Liver (tissue), 9 donors: Measurements from ENCODE around the gene CDK16. TPM values are rescaled to one million over a fixed set of nuclear protein-coding genes. Genes with fewer than 3 reads are reported as not detected.

Experiments used
- DNase-seq: peaks from one replicate; pipeline ENCODE4 v3.0.0-alpha.2; 2017; ENCODE audit warnings: low spot score
- H3K27ac ChIP-seq, 2 donors: one replicate each; pipeline ENCODE4 v1.7.0; 2013; ENCODE audit warnings: inconsistent platforms in 2 of 2, low read length in 2 of 2, control low read depth in 1 of 2, low read depth in 1 of 2, mild to moderate bottlenecking in 1 of 2
- H3K27me3 ChIP-seq, 4 donors: one replicate each; pipeline versions ENCODE4 v1.6.1 to v1.7.0; 2013; ENCODE audit warnings: low read length in 3 of 4, inconsistent platforms in 1 of 4, mild to moderate bottlenecking in 1 of 4, moderate library complexity in 1 of 4; ENCODE audit not compliant: control insufficient read depth in 4 of 4, insufficient read depth in 4 of 4
- H3K36me3 ChIP-seq, 4 donors: one replicate each; pipeline versions ENCODE4 v1.6.1 to v1.7.0; 2013; ENCODE audit warnings: low read length in 3 of 4, mild to moderate bottlenecking in 3 of 4, low read depth in 1 of 4, moderate library complexity in 1 of 4; ENCODE audit not compliant: control insufficient read depth in 4 of 4, insufficient read depth in 3 of 4
- H3K4me1 ChIP-seq, 4 donors: one replicate each; pipeline versions ENCODE4 v1.6.1 to v1.7.0; 2013; ENCODE audit warnings: low read length in 3 of 4, mild to moderate bottlenecking in 3 of 4, moderate library complexity in 1 of 4; ENCODE audit not compliant: control insufficient read depth in 4 of 4, insufficient read depth in 4 of 4
- H3K4me3 ChIP-seq, 3 donors: one replicate each; pipeline versions ENCODE4 v1.6.1 to v1.7.0; 2013; ENCODE audit warnings: low read length in 3 of 3, control low read depth in 1 of 3, low read depth in 1 of 3, mild to moderate bottlenecking in 1 of 3
- H3K9ac ChIP-seq, 2 donors: one replicate each; pipeline ENCODE4 v1.7.0; 2013; ENCODE audit warnings: low read length in 2 of 2, mild to moderate bottlenecking in 2 of 2, moderate library complexity in 2 of 2, control low read depth in 1 of 2, low read depth in 1 of 2
- H3K9me3 ChIP-seq, 4 donors: one replicate each; pipeline versions ENCODE4 v1.6.1 to v1.7.0; 2013; ENCODE audit warnings: low read length in 3 of 4; ENCODE audit not compliant: control insufficient read depth in 4 of 4
- ATF3 ChIP-seq: IDR thresholded peaks from 2 replicates; pipeline ENCODE4 v1.6.1; 2016; ENCODE audit warnings: antibody characterized with exemption
- EGR1 ChIP-seq, 2 donors: IDR thresholded peaks; 2 replicates each; pipeline ENCODE4 v1.6.1; 2016 to 2018; ENCODE audit warnings: antibody characterized with exemption in 2 of 2, low read depth in 2 of 2
- FOXA1 ChIP-seq: IDR thresholded peaks from 2 replicates; pipeline ENCODE4 v1.6.1; 2016; ENCODE audit warnings: antibody characterized with exemption
- GABPA ChIP-seq, 2 donors: IDR thresholded peaks in 1 of 2; conservative IDR thresholded peaks in 1 of 2; 2 replicates each; pipeline ENCODE4 v1.6.1; 2016; ENCODE audit warnings: antibody characterized with exemption in 2 of 2, mild to moderate bottlenecking in 1 of 2, moderate library complexity in 1 of 2
- HNF4G ChIP-seq: IDR thresholded peaks from 2 replicates; pipeline ENCODE4 v1.6.1; 2016; ENCODE audit warnings: antibody characterized with exemption
- JUND ChIP-seq, 2 donors: IDR thresholded peaks; 2 replicates each; pipeline ENCODE4 v1.6.1; 2016; ENCODE audit warnings: antibody characterized with exemption in 2 of 2
- MAX ChIP-seq: IDR thresholded peaks from 2 replicates; pipeline ENCODE4 v1.6.1; 2016; ENCODE audit warnings: antibody characterized with exemption
- NR2F2 ChIP-seq: IDR thresholded peaks from 2 replicates; pipeline ENCODE4 v1.6.1; 2016; ENCODE audit warnings: antibody characterized with exemption
- REST ChIP-seq: IDR thresholded peaks from 2 replicates; pipeline ENCODE4 v1.6.1; 2016; ENCODE audit warnings: antibody characterized with exemption, mild to moderate bottlenecking
- TAF1 ChIP-seq: conservative IDR thresholded peaks from 2 replicates; pipeline ENCODE4 v1.6.1; 2016; ENCODE audit warnings: antibody characterized with exemption, mild to moderate bottlenecking
- YY1 ChIP-seq: IDR thresholded peaks from 2 replicates; pipeline ENCODE4 v1.6.1; 2016; ENCODE audit warnings: antibody characterized with exemption, mild to moderate bottlenecking
- ZBTB33 ChIP-seq: IDR thresholded peaks from 2 replicates; pipeline ENCODE4 v1.6.1; 2016; ENCODE audit warnings: antibody characterized with exemption
- WGBS: extraction: QIAGEN DNeasy Blood & Tissue Kit; methylation state at CpG from one replicate; pipeline ENCODE4 v1.1.7; 2013; 5-methylcytosine and 5-hydroxymethylcytosine counted together
- polyA plus RNA-seq, 2 donors: library from polyadenylated mRNA; stranded (reverse) in 1 of 2; unstranded in 1 of 2; fragments of 200-250 nt in 1 of 2; fragments of >200 nt in 1 of 2; fragmentation: Nextera tagmentation in 1 of 2; extraction: Ambion mirVana in 1 of 2; gene quantifications; one replicate each; pipeline versions ENCODE4 v1.2.1 to v1.2.3, GENCODE V29; 2013 to 2015
- total RNA-seq, 2 donors: library from RNA; depleted of rRNA; stranded (reverse); fragments of >200 nt; gene quantifications; one replicate each; pipeline ENCODE4 v1.2.3, GENCODE V29; 2014
- donor health status: healthy.
- donor health status: healthy.
- donor health status: healthy.
- donor health status: healthy.
- donor health status: healthy.

CDK16 gene
- total and polyA plus RNA-seq, 4 donors = 10.8 to 31.1 (median 19.9) TPM

- TF ChIP-seq ZBTB33 (no peak), MAX (no peak)
- Histone ChIP-seq H3K9me3 (no peaks in the 10 kb centered on the region), H3K9ac (no peak overlapping the region), H3K36me3 (peaks cover 12 to 62% (median 14%) of the 10 kb centered on the region in 4 donors), H3K27me3 (no peaks in the 10 kb centered on the region), H3K27ac (no peak overlapping the region), H3K4me1 (no peaks in the 10 kb centered on the region), H3K4me3 (no peak overlapping the region)
- DNase-seq = no peak
- WGBS = 94% methylated on average over 23 of the region's 23 CpGs
Measured at GRCh38 chrX:47176101-47176740, 42.3 kb upstream of the CDK16 start.

DNA sequence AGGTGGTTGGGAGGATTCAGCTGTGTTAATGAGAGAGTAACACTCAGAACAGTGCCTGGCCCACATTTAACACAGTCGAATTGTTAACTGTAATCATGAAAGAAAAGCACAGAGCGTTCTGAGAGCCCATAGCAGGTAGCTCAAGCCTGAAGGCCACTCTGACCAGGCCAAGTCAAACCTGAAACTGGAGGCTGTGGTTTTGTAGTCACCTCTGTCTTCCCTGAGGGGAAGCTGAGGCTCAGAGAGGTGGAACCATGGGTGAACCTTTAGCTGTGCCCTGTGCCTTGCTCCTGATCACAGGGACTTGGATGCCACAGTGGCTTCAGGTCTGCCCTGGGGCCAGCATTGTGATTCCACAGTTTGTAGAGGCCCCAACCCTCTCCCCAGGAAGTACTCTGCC, 41.4 kb upstream of the CDK16 start:
- no peak for DNase-seq
- Histone ChIP-seq H3K27me3 (no peaks in the 10 kb centered on the region), H3K4me3 (no peak overlapping the region), H3K4me1 (no peaks in the 10 kb centered on the region), H3K27ac (no peak overlapping the region), H3K36me3 (peaks cover 12 to 65% (median 17%) of the 10 kb centered on the region in 4 donors), H3K9ac (no peak overlapping the region), H3K9me3 (no peaks in the 10 kb centered on the region)
- TF ChIP-seq JUND (IDR thresholded peaks at IDR 0.05) (no peak), MAX (no peak), FOXA1 (no peak), YY1 (no peak), ZBTB33 (no peak), TAF1 (no peak), EGR1 (IDR thresholded peaks at IDR 0.05; ENCODE audit: low read depth in 2 of 2) (no peak), ATF3 (no peak), REST (no peak), GABPA (IDR thresholded peaks at IDR 0.05 in 1 of 2, conservative IDR thresholded peaks at IDR 0.05 in 1 of 2) (no peak), HNF4G (no peak), NR2F2 (no peak)
- 40% methylated on average over 2 of the region's 2 CpGs for WGBS
